HG03439 (cell line): ENCODE data around the gene ENO1.
"Not testable (repeated sequence)": the region's sequence is repeated elsewhere in the genome, so short reads cannot be mapped to it uniquely, and the experiment has no call there.

Experiments
- ATAC-seq: cut with Tn5 transposase; IDR thresholded peaks from one replicate; pipeline ENCODE4 v1.9.1; 2021; ENCODE audit warnings: mild to moderate bottlenecking, moderate library complexity; ENCODE audit not compliant: unreplicated experiment

The ENO1 gene

GRCh38 chr1:8897505-8897904, 19.0 kb upstream of the ENO1 start:
- not testable (repeated sequence) for ATAC-seq

DNA sequence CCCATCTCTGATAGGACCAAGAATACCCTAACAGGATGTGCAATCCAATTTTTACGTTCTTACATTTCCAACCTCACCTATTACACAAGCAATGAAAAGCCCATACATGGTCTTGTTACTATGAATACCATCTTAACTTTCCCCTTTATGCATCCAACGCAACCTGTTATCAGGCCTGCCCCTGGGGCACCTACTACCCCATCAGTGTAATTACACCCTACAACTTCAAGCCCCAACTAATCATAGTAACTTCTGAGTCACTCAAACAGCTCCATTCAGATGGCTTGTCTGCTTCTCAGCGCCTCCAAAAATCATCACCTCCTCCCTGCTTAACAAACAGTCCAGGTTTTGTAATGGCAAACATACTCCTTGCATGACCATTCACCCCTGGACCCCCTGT, 18.3 kb upstream of the ENO1 start:
- not testable (repeated sequence) for ATAC-seq

GRCh38 chr1:8892026-8892425, 13.5 kb upstream of the ENO1 start:
- ATAC-seq, result no peak

- no peak for ATAC-seq
Measured at GRCh38 chr1:8891401-8891800, 12.9 kb upstream of the ENO1 start.

- ATAC-seq, result no peak
Measured at GRCh38 chr1:8889925-8890785, 11.7 kb upstream of the ENO1 start.

DNA sequence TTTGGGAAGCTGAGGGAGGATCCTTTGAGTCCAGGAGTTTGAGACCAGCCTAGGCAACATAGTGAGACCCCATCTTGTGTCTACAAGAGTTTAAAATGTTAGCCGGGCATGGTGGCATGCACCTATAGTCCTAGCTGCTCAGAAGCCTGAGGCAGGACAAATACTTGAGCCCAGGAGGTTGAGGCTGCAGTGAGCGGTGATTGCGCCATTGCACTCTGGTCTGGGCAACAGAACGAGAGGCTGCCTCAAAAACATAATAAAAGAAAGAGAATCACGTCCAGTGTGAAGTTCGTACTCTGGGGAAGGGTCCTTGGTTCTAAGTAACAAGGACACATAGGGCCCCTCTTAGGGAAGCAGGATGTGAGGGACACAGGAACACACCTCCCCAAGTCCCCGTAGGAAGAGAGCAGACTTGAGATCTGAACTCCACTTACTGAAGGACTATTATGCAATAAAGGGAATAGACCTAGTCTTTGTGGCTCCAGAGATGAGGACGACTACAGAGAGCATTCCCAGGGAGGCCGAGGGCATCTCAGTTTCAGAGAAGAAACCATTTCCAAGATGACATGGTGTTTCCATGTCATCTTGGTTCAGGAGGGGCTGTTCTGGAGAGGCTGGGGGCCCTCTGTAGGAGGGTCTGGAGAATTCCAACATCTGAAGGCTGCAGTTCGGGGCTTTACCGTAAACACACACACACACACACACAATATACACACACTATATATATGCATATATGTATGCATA, 10.8 kb upstream of the ENO1 start:
- no peak for ATAC-seq

DNA sequence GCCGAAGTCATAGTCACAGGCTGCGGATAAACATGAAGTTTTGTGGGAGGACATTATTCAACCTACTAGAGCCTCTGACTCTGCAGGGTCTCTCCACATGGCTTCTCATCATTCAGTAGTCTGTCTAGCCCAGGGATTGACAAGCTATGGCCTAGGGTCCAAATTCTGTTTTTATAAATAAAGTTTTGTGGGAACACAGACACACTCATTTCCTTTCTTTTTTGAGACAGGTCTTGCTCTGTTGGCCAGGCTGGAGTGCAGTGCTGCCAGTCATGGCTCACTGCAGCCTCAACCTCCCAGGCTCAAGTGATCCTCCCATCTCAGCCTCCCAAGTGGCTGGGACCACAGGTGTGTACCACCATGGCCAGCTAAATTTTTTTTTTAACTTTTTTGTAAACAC, 8.1 kb upstream of the ENO1 start:
- ATAC-seq, result no peak

DNA sequence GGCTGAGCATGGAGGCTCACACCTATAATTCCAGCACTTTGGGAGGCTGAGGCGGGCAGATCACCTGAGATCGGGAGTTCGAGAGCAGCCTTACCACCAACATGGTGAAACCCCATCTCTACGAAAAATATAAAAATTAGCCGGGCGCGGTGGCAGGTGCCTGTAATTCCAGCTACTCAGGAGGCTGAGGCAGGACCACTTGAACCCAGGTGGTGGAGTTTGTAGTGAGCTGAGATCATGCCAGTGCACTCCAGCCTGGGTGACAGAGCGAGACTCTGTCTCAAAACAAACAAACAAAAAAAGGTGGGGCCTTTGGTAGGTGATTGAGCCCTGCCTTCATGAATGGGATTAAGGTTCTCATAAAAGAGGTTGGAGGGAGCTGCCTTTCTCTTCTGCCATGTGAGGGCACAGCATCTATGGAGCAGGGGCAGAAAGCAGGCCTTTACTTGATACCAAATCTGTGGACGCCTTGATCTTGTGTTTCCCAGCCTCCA, 7.6 kb upstream of the ENO1 start:
- not testable (repeated sequence) for ATAC-seq

GRCh38 chr1:8884105-8884504, 5.6 kb upstream of the ENO1 start:
- ATAC-seq, result not testable (repeated sequence)

GRCh38 chr1:8883491-8883890, 5.0 kb upstream of the ENO1 start:
- no peak for ATAC-seq

DNA sequence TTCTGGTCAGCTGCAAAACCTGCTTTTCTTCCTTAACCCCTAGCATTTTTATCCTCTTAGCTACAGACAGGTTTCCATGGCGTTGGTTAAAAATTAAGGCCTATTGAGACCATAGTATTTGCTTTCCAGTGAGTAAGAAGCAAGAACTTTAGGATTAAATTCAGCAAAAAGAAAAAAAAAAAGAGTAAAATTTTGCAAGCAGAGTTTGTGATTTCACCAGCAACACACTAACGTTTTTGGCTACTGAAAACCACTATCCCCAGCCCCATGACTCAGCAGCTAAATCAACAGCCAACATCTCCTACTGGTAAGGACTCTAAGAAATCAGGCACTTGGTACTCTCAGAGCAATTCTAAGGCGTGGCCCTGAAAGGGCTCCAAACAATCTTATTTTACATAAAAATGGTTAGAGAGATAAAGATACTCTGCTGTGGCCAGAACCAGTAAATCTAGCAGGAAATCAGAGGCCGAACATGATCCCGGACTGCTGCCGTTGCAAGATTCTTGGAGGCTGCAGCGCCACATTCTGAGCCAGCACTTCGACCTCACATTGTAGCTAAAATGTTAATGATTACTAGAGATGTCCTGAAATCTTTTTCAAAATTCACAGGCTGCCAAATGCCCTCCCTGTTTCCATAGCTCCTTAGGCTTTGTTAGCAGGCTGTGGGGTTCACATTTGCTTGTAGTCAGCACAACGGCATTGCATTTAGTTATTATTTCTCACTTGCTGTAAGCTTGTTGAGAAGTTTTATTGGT, 1.6 kb upstream of the ENO1 start:
- ATAC-seq, result no peak

DNA sequence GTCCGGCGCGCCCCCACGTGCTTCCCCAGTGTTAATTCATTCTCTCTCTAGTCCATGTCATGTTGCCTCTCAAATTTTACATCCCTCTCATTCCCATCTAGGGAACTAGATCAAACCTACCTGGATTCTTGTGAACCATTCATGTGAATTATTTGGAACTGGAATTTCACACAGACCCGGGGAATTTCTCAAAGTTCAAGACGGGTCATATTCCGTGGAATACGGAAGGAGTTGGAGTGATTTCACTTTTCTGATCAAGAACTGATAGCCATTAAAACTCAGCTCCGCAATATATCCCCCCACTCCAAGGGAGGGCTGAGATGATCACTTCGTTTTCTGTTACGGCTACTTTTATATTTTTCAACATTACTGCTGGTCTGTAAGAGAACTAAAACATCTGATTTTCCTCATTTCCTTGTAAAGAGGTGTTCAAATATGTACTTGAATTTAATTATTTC, 1.0 kb upstream of the ENO1 start:
- no peak for ATAC-seq

DNA sequence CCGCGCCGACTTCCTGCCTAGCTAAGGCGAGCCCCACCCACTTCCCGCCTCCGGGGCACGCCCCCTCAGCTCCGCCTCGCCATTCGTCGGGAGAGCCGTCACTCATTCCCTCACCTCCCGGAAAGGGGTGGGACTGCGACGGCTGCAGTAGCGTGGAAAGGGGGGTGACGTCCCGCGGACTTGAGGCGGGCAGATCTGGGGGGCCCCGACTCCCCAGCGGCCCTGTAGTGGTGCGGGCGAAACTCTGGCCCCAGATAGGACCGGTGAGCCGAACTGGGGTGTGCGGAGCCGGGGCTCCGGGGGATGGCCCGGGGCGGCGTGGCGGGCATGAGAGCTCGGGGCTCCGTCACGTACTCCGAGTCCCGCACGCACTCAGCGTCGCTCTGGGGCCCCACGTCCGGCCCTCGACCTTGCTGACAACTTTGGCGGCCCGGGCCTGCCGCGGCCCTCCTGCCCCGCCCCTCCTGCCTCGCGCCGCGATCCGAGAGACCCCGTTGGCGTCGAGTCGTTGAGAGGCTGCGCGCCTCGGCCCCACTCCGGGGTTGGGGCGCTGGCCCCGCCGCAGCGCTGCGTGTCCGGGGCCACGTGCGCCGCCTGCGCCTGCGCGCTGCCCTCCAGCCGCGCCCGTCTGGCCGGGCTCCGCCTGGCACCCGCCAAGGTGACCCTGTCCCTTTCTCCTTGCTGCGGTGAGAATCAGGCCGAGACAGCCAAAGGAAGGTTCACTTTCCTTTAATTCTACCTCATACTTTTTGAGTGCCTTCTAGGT, 395 bp upstream of the ENO1 start:
- peak; percentile 81 for ATAC-seq

GRCh38 chr1:8876087-8876486, 2.4 kb downstream of the ENO1 start:
- ATAC-seq, result no peak

DNA sequence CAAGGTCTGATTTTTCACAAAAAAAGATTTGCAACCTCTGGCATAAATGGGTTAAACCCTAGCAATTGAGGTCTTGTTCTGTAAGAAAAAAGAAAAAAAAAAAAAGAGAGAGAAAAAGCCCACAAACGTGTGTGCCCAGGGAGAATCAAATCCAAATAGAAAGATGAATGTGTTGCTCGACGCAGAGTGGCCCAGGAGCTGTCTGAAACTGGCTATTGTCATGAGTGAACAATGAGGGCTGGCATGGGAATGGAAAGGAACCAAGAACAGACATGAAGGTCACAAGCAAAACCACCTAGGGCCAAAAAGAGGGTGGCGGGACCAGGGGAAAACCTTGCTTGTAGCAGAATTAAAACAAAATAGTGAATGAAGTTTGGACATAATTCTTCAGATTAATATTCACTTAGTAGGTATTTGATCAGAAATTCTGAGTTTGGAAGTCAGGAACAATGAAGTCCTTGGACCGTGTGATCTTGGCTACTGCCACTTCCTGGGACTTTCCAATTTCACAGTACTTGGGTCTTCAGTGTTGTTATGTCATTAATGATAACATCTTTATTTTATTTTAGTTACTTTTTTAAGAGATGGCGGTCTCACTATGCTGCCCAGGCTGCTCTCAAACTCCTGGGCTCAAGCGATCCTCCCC, 3.1 kb downstream of the ENO1 start:
- ATAC-seq, result no peak

GRCh38 chr1:8874230-8875201, 4.0 kb downstream of the ENO1 start:
- no peak for ATAC-seq

DNA sequence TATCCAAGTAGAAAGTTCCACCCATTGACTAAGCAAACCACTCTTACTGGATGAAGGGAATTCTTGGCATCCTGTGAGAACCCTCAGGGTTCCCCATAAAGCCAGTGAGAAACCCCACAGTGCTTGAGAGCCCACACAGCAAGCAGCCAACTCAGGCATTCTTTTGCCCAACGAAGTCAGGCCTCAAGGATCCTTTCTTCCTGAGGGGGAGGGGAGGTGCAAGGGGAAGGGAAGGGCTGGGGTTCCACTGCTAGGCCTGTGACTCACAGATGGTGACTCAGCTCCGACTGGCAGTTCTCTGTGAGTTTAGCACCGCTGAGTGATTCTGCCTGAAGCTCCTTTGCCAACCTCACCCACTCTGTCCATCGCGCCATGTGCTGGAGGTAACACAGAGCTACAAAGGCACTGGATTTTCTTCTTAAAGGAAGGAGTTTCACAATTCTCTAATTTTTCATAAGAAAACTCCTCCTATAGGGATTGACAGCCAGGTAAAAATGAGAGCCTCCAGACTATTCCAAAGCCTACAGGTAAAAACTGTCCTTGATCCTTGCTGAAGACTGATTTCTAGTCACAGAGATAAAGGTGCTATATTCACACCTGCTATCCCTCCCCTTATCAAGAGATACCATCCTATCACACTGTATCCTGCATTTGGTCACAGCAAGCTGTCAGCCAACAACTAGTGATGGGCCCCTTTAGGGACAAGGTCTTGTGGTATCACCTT, 4.8 kb downstream of the ENO1 start:
- ATAC-seq, result no peak

DNA sequence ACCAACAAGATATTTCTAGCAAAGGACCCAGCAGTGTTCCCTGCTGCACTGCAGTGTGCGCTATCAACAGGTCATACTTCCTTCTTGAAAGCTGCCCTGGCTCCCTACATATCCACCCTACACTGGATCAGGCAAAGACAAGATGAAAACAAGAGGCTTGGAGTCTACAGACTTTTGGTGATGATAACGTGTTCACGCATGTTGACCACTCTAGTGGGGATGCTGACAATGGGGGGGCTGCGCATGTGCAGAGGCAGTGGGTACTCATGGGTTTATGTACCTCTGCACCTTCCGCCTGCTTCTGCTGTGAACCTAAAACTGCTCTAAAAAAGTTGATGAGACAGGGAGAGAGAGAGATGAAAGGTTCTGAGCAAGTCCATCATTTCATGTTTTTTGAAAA, 5.5 kb downstream of the ENO1 start:
- ATAC-seq, result no peak
